Calu3 (cell line): ENCODE measurements around the gene TMEM106B. TPM values are rescaled to one million over a fixed set of nuclear protein-coding genes. Genes with fewer than 3 reads are reported as not detected.

Source experiments
- BruUV-seq: library from RNA; stranded (reverse); fragments of 400-500 nt; replicated peaks from 2 replicates; lab custom pipeline; 2021; lab: Mats Ljungman, UMichigan
- CTCF ChIA-PET: fragments of 300-600 bp; sonication (Branson Sonifier 250); formaldehyde crosslinking; loops from one replicate; lab custom pipeline; 2022; ENCODE audit warnings: antibody characterized with exemption; lab: Charles Lee
- DNase-seq: peaks from one replicate; pipeline ENCODE4 v3.0.0; 2022
- H3K27ac Mint-ChIP-seq: one replicate; pipeline ENCODE4 v1.8.0; 2022; ENCODE audit warnings: mixed read lengths; ENCODE audit not compliant: unreplicated experiment
- H3K27me3 Mint-ChIP-seq: one replicate; pipeline ENCODE4 v1.8.0; 2022; ENCODE audit warnings: mixed read lengths; ENCODE audit not compliant: unreplicated experiment
- H3K36me3 Mint-ChIP-seq: one replicate; pipeline ENCODE4 v1.8.0; 2022; ENCODE audit warnings: mild to moderate bottlenecking, moderate library complexity, mixed read lengths; ENCODE audit not compliant: insufficient read depth, unreplicated experiment
- H3K4me1 Mint-ChIP-seq: one replicate; pipeline ENCODE4 v1.8.0; 2022; ENCODE audit warnings: mild to moderate bottlenecking, low read depth, mixed read lengths; ENCODE audit not compliant: unreplicated experiment
- H3K4me3 Mint-ChIP-seq: one replicate; pipeline ENCODE4 v1.8.0; 2022; ENCODE audit warnings: mild to moderate bottlenecking, low read depth, moderate library complexity, mixed read lengths; ENCODE audit not compliant: unreplicated experiment
- H3K9me3 Mint-ChIP-seq: one replicate; pipeline ENCODE4 v1.8.0; 2022; ENCODE audit warnings: low read depth, mixed read lengths; ENCODE audit not compliant: unreplicated experiment
- CTCF ChIP-seq: fragments of 200-600 bp; IDR thresholded peaks from one replicate; pipeline ENCODE4 v1.8.0; 2022; ENCODE audit warnings: antibody characterized with exemption; ENCODE audit not compliant: unreplicated experiment
- intact Hi-C: fragments of 100-400 bp; cut with micrococcal nuclease; formaldehyde crosslinking; loops from one replicate; pipeline ENCODE4 v1.10.0; 2022; ENCODE audit not compliant: unreplicated experiment
- total RNA-seq: library from RNA; stranded (reverse); gene quantifications from 2 replicates; pipeline ENCODE4 v1.2.3, GENCODE V29; 2022

Gene TMEM106B
- total RNA-seq, 1 experiment from 2014 or later = 76.7 TPM

- CTCF ChIA-PET = interaction anchor here (0.7 to 1.8 kb wide), 3 partner anchors 14 to 48 kb away, joined by 4 to 6 read pairs (median 4); partner anchors contain the start of gene TMEM106B
- H3K27me3 Mint-ChIP-seq = no peaks in the 10 kb centered on the region
- H3K36me3 Mint-ChIP-seq = no peaks in the 10 kb centered on the region
- no peak for DNase-seq
- H3K4me1 Mint-ChIP-seq = peaks cover 10% of the 10 kb centered on the region
- no peak for TF ChIP-seq CTCF
- intact Hi-C loops = no loop called here
- H3K27ac Mint-ChIP-seq = no peak overlapping the region
- peaks cover 4% of the 10 kb centered on the region for H3K9me3 Mint-ChIP-seq
- BruUV-seq = no TSS peak
- no peak overlapping the region for H3K4me3 Mint-ChIP-seq
Measured at GRCh38 chr7:12196386-12196785, 14.7 kb upstream of the TMEM106B start.

DNA sequence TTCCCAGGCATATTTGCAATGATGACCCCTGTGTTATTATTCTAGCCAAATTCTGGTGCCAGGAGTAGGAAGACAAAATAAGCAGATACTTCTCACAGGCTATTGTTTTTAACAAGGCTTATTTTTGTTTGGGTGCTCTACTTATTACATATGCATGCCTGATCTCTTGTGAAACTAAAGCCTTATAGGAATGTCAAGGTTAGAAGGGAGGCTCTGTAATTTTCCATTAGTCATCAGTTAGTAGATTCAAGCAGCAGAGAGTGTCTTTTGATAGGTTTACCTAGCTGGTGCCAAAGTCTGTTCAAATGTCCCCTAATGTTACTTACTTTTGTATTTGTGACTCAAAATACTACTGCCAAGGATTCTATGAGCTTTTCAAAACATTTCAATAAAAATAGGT lies 11.7 kb upstream of the TMEM106B start:
- CTCF ChIA-PET = no interaction called here
- Mint-ChIP-seq H3K27me3 (no peaks in the 10 kb centered on the region), H3K4me3 (no peak overlapping the region), H3K36me3 (no peaks in the 10 kb centered on the region), H3K9me3 (no peaks in the 10 kb centered on the region), H3K27ac (no peak overlapping the region), H3K4me1 (peaks cover 10% of the 10 kb centered on the region)
- TF ChIP-seq CTCF = no peak
- intact Hi-C loops = no loop called here
- no peak for DNase-seq
- BruUV-seq = no TSS peak

GRCh38 chr7:12207046-12207445 lies 4.0 kb upstream of the TMEM106B start:
- peaks cover 16% of the 10 kb centered on the region for H3K4me1 Mint-ChIP-seq
- DNase-seq = no peak
- no TSS peak for BruUV-seq
- TF ChIP-seq CTCF = no peak
- no peak overlapping the region for H3K4me3 Mint-ChIP-seq
- no peaks in the 10 kb centered on the region for H3K27me3 Mint-ChIP-seq
- CTCF ChIA-PET = no interaction called here
- H3K36me3 Mint-ChIP-seq = peaks cover 20% of the 10 kb centered on the region
- no peaks in the 10 kb centered on the region for H3K9me3 Mint-ChIP-seq
- intact Hi-C loops = no loop called here
- no peak overlapping the region for H3K27ac Mint-ChIP-seq

DNA sequence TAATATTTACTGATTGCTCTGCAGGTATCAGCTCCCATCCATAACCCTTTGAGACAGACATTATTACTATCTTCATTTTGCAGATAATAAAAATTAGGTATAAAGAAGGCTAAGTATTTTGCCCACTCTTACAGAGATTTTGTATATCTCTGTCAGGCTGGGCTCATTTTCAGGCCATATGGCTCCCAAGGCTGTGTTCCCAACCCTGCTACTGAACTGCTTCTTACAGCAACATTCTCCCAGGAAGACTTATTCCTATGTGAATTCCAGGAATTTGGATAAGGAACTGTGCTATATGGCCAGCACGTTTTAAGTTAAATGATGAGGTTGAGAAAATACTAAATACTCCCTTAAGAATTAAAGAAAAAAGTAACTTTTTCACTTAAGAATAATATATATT lies 1.9 kb upstream of the TMEM106B start:
- Mint-ChIP-seq H3K9me3 (no peaks in the 10 kb centered on the region), H3K4me1 (peaks cover 21% of the 10 kb centered on the region), H3K27ac (no peak overlapping the region), H3K4me3 (no peak overlapping the region), H3K27me3 (no peaks in the 10 kb centered on the region), H3K36me3 (peaks cover 23% of the 10 kb centered on the region)
- TF ChIP-seq CTCF = no peak
- BruUV-seq = no TSS peak
- intact Hi-C loops = no loop called here
- CTCF ChIA-PET = no interaction called here
- no peak for DNase-seq
